Right lobe of liver (tissue), 6 donors: ENCODE measurements around the gene ITPKC. TPM values are rescaled to one million over a fixed set of nuclear protein-coding genes. Genes with fewer than 3 reads are reported as not detected.

ENCODE experiments used
- ATAC-seq, 4 donors: fragments of 200-7000 bp; cut with Tn5 transposase; one replicate each; pipeline ENCODE4 v1.9.1; 2020; ENCODE audit warnings: mild to moderate bottlenecking in 4 of 4, moderate library complexity in 4 of 4
- DNase-seq, 3 donors: peaks; one replicate each; pipeline ENCODE4 v3.0.0-alpha.2; 2020
- H3K27ac ChIP-seq, 3 donors: fragments of 200-600 bp; one replicate each; pipeline ENCODE4 v1.8.0; 2022
- H3K27me3 ChIP-seq, 2 donors: fragments of 200-600 bp; one replicate each; pipeline ENCODE4 v1.8.0; 2022
- H3K36me3 ChIP-seq, 4 donors: fragments of 200-600 bp; sonication (generic) in 1 of 4; one replicate each; pipeline versions ENCODE4 v1.5.1 to v1.8.0; 2017 to 2022; ENCODE audit warnings: control low read depth in 1 of 4
- H3K4me1 ChIP-seq, 4 donors: fragments of 200-600 bp; sonication (generic) in 1 of 4; one replicate each; pipeline versions ENCODE4 v1.5.1 to v1.8.0; 2017 to 2022; ENCODE audit warnings: control low read depth in 1 of 4
- H3K4me3 ChIP-seq, 3 donors: fragments of 200-600 bp; one replicate each; pipeline ENCODE4 v1.8.0; 2022
- H3K9me3 ChIP-seq, 4 donors: fragments of 200-600 bp; sonication (generic) in 1 of 4; one replicate each; pipeline versions ENCODE4 v1.5.1 to v1.8.0; 2017 to 2022; ENCODE audit warnings: control low read depth in 1 of 4
- CTCF ChIP-seq, 4 donors: fragments of 200-600 bp in 3 of 4; fragments of 450-650 bp in 1 of 4; IDR thresholded peaks; one replicate each; pipeline versions ENCODE4 v1.5.1 to v1.8.0; 2016 to 2022; ENCODE audit warnings: antibody characterized with exemption in 4 of 4, mild to moderate bottlenecking in 2 of 4
- POLR2A ChIP-seq: fragments of 450-650 bp; IDR thresholded peaks from one replicate; pipeline ENCODE4 v1.6.1; 2017; ENCODE audit warnings: antibody characterized with exemption, mild to moderate bottlenecking
- WGBS: methylation state at CpG from one replicate; pipeline ENCODE4 v1.1.6; 2018; ENCODE audit warnings: low coverage, low lambda C conversion rate; ENCODE audit not compliant: insufficient coverage; ENCODE audit errors: missing lambda C conversion rate; 5-methylcytosine and 5-hydroxymethylcytosine counted together
- intact Hi-C, 2 donors: fragments of 100-400 bp; cut with DNase I; formaldehyde crosslinking; loops; one replicate each; pipeline versions ENCODE4 v1.11.2 to v1.14.1; 2022
- total RNA-seq, 6 experiments: library from RNA; depleted of rRNA in 2 of 6; stranded (reverse); fragments of >200 nt in 2 of 6; fragmentation: NEBNext Ultra II Directional in 3 of 6; extraction: Animal tissue kit (Norgen Biotek cat#: 25700) in 3 of 6; gene quantifications; one replicate each; pipeline versions ENCODE4 v1.1.0 to v1.2.4, GENCODE V29; 2016 to 2023
- donor health status: DM: no; HTN: yes; CAD: no.
- donor health status: DM: no; HTN: no; CAD: no.
- donor health status: DM: no; HTN: no; CAD: no.
- donor health status: DM: no; HTN: yes; CAD: no.
- donor health status: DM: no; HTN: yes; CAD: no.

ITPKC gene
- total RNA-seq, 6 experiments from 2014 or later = 6.8 to 19.7 (median 11.1) TPM

DNA sequence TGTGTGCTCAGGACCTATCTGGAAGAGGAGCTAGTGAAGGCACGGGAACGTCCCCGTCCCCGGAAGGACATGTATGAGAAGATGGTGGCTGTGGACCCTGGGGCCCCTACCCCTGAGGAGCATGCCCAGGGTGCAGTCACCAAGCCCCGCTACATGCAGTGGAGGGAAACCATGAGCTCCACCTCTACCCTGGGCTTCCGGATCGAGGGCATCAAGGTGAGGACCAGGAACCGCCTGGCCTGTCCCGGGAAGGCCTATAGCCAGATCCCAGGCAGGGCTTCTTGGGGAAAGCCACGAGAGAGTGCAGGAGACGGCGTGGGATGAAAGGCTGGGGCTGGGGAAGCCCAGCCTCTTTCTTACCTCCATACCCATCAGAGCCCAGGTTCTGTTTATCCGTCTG is 16.2 kb downstream of the ITPKC start:
- Histone ChIP-seq H3K36me3 (peaks cover 13 to 81% (median 30%) of the 10 kb centered on the region in 4 donors), H3K4me3 (no peak overlapping the region), H3K27me3 (no peaks in the 10 kb centered on the region), H3K27ac (no peak overlapping the region), H3K9me3 (no peaks in the 10 kb centered on the region), H3K4me1 (peaks cover 0 to 8% (median 0%) of the 10 kb centered on the region in 4 donors)
- WGBS = 98% methylated on average over 7 of the region's 13 CpGs
- DNase-seq = no peak
- intact Hi-C loops = no loop called here
- peak in 1 of 4 donors; percentile 13 for ATAC-seq
- TF ChIP-seq POLR2A = no peak
- no peak for TF ChIP-seq CTCF (IDR thresholded peaks at IDR 0.05)

DNA sequence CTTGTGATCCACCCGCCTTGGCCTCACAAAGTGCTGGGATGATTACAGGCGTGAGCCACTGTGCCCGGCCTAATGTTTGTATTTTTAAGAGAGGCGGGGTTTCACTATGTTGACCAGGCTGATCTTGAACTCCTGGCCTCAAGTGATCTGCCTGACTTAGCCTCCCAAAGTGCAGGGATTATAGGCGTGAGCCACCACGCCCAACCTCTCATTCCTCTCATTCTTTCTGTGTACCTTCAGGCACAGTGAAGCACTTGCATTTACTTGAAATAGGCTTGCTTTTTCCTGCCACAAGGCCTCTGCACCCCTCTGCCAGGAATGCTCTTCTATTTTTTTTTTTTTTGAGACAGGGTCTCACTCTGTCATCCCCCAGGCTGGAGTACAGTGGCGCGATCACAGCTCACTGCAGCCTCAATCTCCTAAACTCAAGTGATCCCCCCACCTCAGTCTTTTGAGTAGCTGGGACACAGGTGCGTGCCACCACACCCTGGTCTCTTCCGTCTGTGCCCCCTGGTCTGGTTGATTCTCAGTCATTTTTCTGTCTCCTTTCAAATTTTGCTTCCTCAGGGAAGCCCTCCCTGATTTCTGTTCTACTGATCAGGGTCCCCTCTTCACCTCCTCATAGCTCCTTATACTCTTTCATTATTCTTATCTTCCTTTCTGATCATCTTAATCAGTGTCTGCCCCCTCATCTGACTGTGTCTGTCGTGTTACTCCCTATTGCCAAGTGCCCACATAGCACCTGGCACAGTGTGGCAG is 18.3 kb downstream of the ITPKC start:
- Histone ChIP-seq H3K4me3 (no peak overlapping the region), H3K9me3 (no peaks in the 10 kb centered on the region), H3K27ac (no peak overlapping the region), H3K36me3 (peaks cover 13 to 72% (median 28%) of the 10 kb centered on the region in 4 donors), H3K27me3 (no peaks in the 10 kb centered on the region), H3K4me1 (peaks cover 0 to 8% (median 0%) of the 10 kb centered on the region in 4 donors)
- DNase-seq (no peak), ATAC-seq (no peak)
- WGBS = 84% methylated on average over 6 of the region's 11 CpGs
- TF ChIP-seq CTCF (IDR thresholded peaks at IDR 0.05) (no peak), POLR2A (no peak)
- intact Hi-C loops = no loop called here

GRCh38 chr19:40736661-40737060 is 19.7 kb downstream of the ITPKC start:
- Histone ChIP-seq H3K4me1 (peaks cover 0 to 8% (median 0%) of the 10 kb centered on the region in 4 donors), H3K9me3 (no peaks in the 10 kb centered on the region), H3K36me3 (peaks cover 11 to 58% (median 21%) of the 10 kb centered on the region in 4 donors), H3K4me3 (no peak overlapping the region), H3K27ac (no peak overlapping the region), H3K27me3 (no peaks in the 10 kb centered on the region)
- ATAC-seq = no peak
- intact Hi-C loops = no loop called here
- TF ChIP-seq POLR2A (no peak), CTCF (IDR thresholded peaks at IDR 0.05) (no peak)
- WGBS = 80% methylated on average over 4 of the region's 9 CpGs
- DNase-seq = no peak

- DNase-seq (no peak), ATAC-seq (no peak)
- no peaks in the 10 kb centered on the region for H3K9me3 ChIP-seq
- H3K36me3 ChIP-seq = peaks cover 11 to 55% (median 21%) of the 10 kb centered on the region in 4 donors
- H3K27ac ChIP-seq = no peak overlapping the region
- WGBS = no CpG with 5 or more reads among the region's 9 CpGs
- intact Hi-C loops = no loop called here
- no peaks in the 10 kb centered on the region for H3K27me3 ChIP-seq
- peaks cover 0 to 11% (median 0%) of the 10 kb centered on the region in 4 donors for H3K4me1 ChIP-seq
- H3K4me3 ChIP-seq = no peak overlapping the region
- no peak for TF ChIP-seq CTCF (IDR thresholded peaks at IDR 0.05)
- TF ChIP-seq POLR2A = no peak
These were observed 20.3 kb downstream of the ITPKC start for GRCh38 chr19:40737102-40737644.
